Erythroblast (primary cell): Measurements from ENCODE around the gene LRRC56.

Experiments
- DNase-seq, 2 experiments: peaks; one replicate each; lab custom pipeline; 2025; lab: John Stamatoyannopoulos, UW
- GATA1 ChIP-seq: IDR thresholded peaks from 2 replicates; pipeline ENCODE4 v1.6.1; 2011; ENCODE audit warnings: low read depth, mild to moderate bottlenecking, control low read depth, low read length, moderate library complexity
- POLR2A ChIP-seq: IDR thresholded peaks from 2 replicates; pipeline ENCODE4 v1.6.1; 2011; ENCODE audit warnings: mild to moderate bottlenecking, low read length

The LRRC56 gene

GRCh38 chr11:598005-598680 lies 60.8 kb downstream of the LRRC56 start:
- DNase-seq: no peak
- TF ChIP-seq GATA1: no peak
- TF ChIP-seq POLR2A: no peak

GRCh38 chr11:601573-602245 lies 64.4 kb downstream of the LRRC56 start:
- DNase-seq: no peak
- no peak for TF ChIP-seq POLR2A
- no peak for TF ChIP-seq GATA1

GRCh38 chr11:603154-603553 lies 65.8 kb downstream of the LRRC56 start:
- no peak for TF ChIP-seq GATA1
- no peak for TF ChIP-seq POLR2A
- DNase-seq: no peak
